ENCODE data around the gene ZNF205. TPM values are rescaled to one million over a fixed set of nuclear protein-coding genes. Genes with fewer than 3 reads are reported as not detected.

Gene ZNF205
- total RNA-seq, 1 experiment from 2014 or later: 19.0 TPM

GRCh38 chr16:3161235-3162018 is 49.0 kb downstream of the ZNF205 start:
- CTCF ChIA-PET: no interaction called here
- Histone ChIP-seq H3K9me2 (replicated peaks; ENCODE audit: low read length) (no peaks in the 10 kb centered on the region), H3F3A (ENCODE audit: low read length, unreplicated experiment) (no peaks in the 10 kb centered on the region), H3K4me1 (ENCODE audit: insufficient read depth, low read length) (no peaks in the 10 kb centered on the region), H3K27me3 (ENCODE audit: low read length) (no peaks in the 10 kb centered on the region), H3K79me2 (ENCODE audit: low read length) (no peaks in the 10 kb centered on the region), H4K20me1 (ENCODE audit: low read length) (no peaks in the 10 kb centered on the region), H2AFZ (ENCODE audit: low read length) (no peak overlapping the region), H3K4me3 (ENCODE audit: low read length) (no peak overlapping the region), H3K36me3 (ENCODE audit: low read depth, low read length) (no peaks in the 10 kb centered on the region), H3K4me2 (ENCODE audit: low read length) (no peak overlapping the region), H3K9me3 (ENCODE audit: low read length) (no peaks in the 10 kb centered on the region), H3K27ac (ENCODE audit: low read length) (no peak overlapping the region), H3K9ac (ENCODE audit: low read length) (no peak overlapping the region)
- ATAC-seq (no peak), DNase-seq (no peak)
- POLR2A ChIA-PET (ENCODE audit: unreplicated experiment): no interaction called here
- no TSS peak for BruUV-seq (replicated peaks)
- intact Hi-C loops (cut with micrococcal nuclease): no loop called here
- TF ChIP-seq EZH2phosphoT487 (IDR thresholded peaks at IDR 0.05; ENCODE audit: borderline replicate concordance, low read length) (no peak), EZH2 (IDR thresholded peaks at IDR 0.05; ENCODE audit: low read length, unreplicated experiment) (no peak), CTCF (conservative IDR thresholded peaks at IDR 0.05; ENCODE audit: low read depth, low read length) (no peak)

GRCh38 chr16:3164121-3164991 is 52.0 kb downstream of the ZNF205 start:
- Histone ChIP-seq H3K36me3 (ENCODE audit: low read depth, low read length) (no peaks in the 10 kb centered on the region), H3K9me2 (replicated peaks; ENCODE audit: low read length) (no peaks in the 10 kb centered on the region), H3K4me1 (ENCODE audit: insufficient read depth, low read length) (no peaks in the 10 kb centered on the region), H3F3A (ENCODE audit: low read length, unreplicated experiment) (no peaks in the 10 kb centered on the region), H3K9me3 (ENCODE audit: low read length) (no peaks in the 10 kb centered on the region), H3K27me3 (ENCODE audit: low read length) (peaks cover 3% of the 10 kb centered on the region; the same call in 1 of the 2 replicates), H3K4me3 (ENCODE audit: low read length) (no peak overlapping the region), H2AFZ (ENCODE audit: low read length) (no peak overlapping the region), H4K20me1 (ENCODE audit: low read length) (no peaks in the 10 kb centered on the region), H3K9ac (ENCODE audit: low read length) (no peak overlapping the region), H3K79me2 (ENCODE audit: low read length) (no peaks in the 10 kb centered on the region), H3K27ac (ENCODE audit: low read length) (no peak overlapping the region), H3K4me2 (ENCODE audit: low read length) (no peak overlapping the region)
- ATAC-seq: no peak
- intact Hi-C loops (cut with micrococcal nuclease): no loop called here
- no TSS peak for BruUV-seq (replicated peaks)
- ChIA-PET POLR2A (ENCODE audit: unreplicated experiment) (no interaction called here), CTCF (no interaction called here)
- DNase-seq: no peak
- TF ChIP-seq EZH2 (IDR thresholded peaks at IDR 0.05; ENCODE audit: low read length, unreplicated experiment) (no peak), EZH2phosphoT487 (IDR thresholded peaks at IDR 0.05; ENCODE audit: borderline replicate concordance, low read length) (no peak), CTCF (conservative IDR thresholded peaks at IDR 0.05; ENCODE audit: low read depth, low read length) (no peak)
